Forelimb muscle (tissue), 1 donor: ENCODE data around the gene NKG7. TPM values are rescaled to one million over a fixed set of nuclear protein-coding genes. Genes with fewer than 3 reads are reported as not detected.

Source experiments
- polyA plus RNA-seq: library from polyadenylated mRNA; unstranded; fragments of 120-200 nt; gene quantifications from one replicate; pipeline ENCODE4 v1.2.1, GENCODE V29; 2013; ENCODE audit not compliant: insufficient read length

NKG7 gene
- polyA plus RNA-seq, 1 donor = 3.0 TPM

Other genes with a start within 250 kb of the NKG7 start
- 0.65 TPM for gene SIGLEC9, start 247.7 kb downstream of the NKG7 start, polyA plus RNA-seq
- 0.37 TPM for gene SIGLEC7, start 230.4 kb downstream of the NKG7 start, polyA plus RNA-seq
- 3.8 TPM for gene CD33, start 147.6 kb downstream of the NKG7 start, polyA plus RNA-seq
- gene SIGLECL1, start 121.6 kb downstream of the NKG7 start, polyA plus RNA-seq = not detected
- gene IGLON5, start 61.0 kb downstream of the NKG7 start, polyA plus RNA-seq = 0.10 TPM
- 1.00 TPM for gene VSIG10L, start 30.5 kb downstream of the NKG7 start, polyA plus RNA-seq
- 40.1 TPM for gene ETFB, start 6.3 kb downstream of the NKG7 start, polyA plus RNA-seq
- gene CLDND2, start 3.7 kb downstream of the NKG7 start, polyA plus RNA-seq = 1.1 TPM
- gene LIM2, start 15.3 kb upstream of the NKG7 start, polyA plus RNA-seq = not detected
- gene C19orf84, start 17.9 kb upstream of the NKG7 start, polyA plus RNA-seq = not detected
- 0.92 TPM for gene SIGLEC10, start 45.0 kb upstream of the NKG7 start, polyA plus RNA-seq
- not detected for gene SIGLEC8, start 85.8 kb upstream of the NKG7 start, polyA plus RNA-seq
- gene CEACAM18, start 105.9 kb upstream of the NKG7 start, polyA plus RNA-seq = not detected
- gene SIGLEC12, start 129.1 kb upstream of the NKG7 start, polyA plus RNA-seq = not detected
- gene SIGLEC6, start 159.0 kb upstream of the NKG7 start, polyA plus RNA-seq = 0.15 TPM
- 8.1 TPM for gene ZNF175, start 198.6 kb upstream of the NKG7 start, polyA plus RNA-seq